ENCODE results near the gene KRTAP5-3. TPM values are rescaled to one million over a fixed set of nuclear protein-coding genes. Genes with fewer than 3 reads are reported as not detected.
A peak's percentile ranks its signal among the peaks of the same experiment; 100 is the strongest.

The KRTAP5-3 gene
- total and polyA plus RNA-seq, 12 donors, result not detected

- no peak overlapping the region for H3K4me3 ChIP-seq
- TF ChIP-seq CTCF (IDR thresholded peaks at IDR 0.05) (no peak), POLR2A (IDR thresholded peaks at IDR 0.05) (no peak)
- peak in 3 of 7 donors; percentile 17 to 52 (median 33) for DNase-seq
- H3K4me1 ChIP-seq (replicated peaks in 1 of 2), result peaks cover 16 to 25% of the 10 kb centered on the region in 2 donors
- no peaks in the 10 kb centered on the region for H3K9me3 ChIP-seq (replicated peaks in 1 of 3)
- peak overlapping the region in 2 of 5 donors; percentile 45 for H3K27ac ChIP-seq
- no peaks in the 10 kb centered on the region for H3K27me3 ChIP-seq
- no peaks in the 10 kb centered on the region for H3K36me3 ChIP-seq (replicated peaks in 1 of 2)
- intact Hi-C loops (cut with DNase I), result no loop called here
- WGBS, 4 donors, result 76 to 80% (median 78%) methylated on average over 10 to 29 of the region's 29 CpGs
Measured at GRCh38 chr11:1563697-1564534, 44.3 kb downstream of the KRTAP5-3 start.

- intact Hi-C loops (cut with DNase I), result no loop called here
- H3K4me3 ChIP-seq, result no peak overlapping the region
- H3K4me1 ChIP-seq (replicated peaks in 1 of 2), result peaks cover 23 to 32% of the 10 kb centered on the region in 2 donors
- H3K36me3 ChIP-seq (replicated peaks in 1 of 2), result no peaks in the 10 kb centered on the region
- H3K9me3 ChIP-seq (replicated peaks in 1 of 3), result no peaks in the 10 kb centered on the region
- DNase-seq, result peak in 1 of 7 donors; percentile 48
- H3K27me3 ChIP-seq, result no peaks in the 10 kb centered on the region
- no peak overlapping the region for H3K27ac ChIP-seq
- TF ChIP-seq POLR2A (IDR thresholded peaks at IDR 0.05) (no peak), CTCF (IDR thresholded peaks at IDR 0.05) (no peak)
- 72 to 83% (median 79%) methylated on average over 9 to 12 of the region's 12 CpGs for WGBS, 4 donors
Measured at GRCh38 chr11:1563149-1563638, 45.1 kb downstream of the KRTAP5-3 start.

- WGBS, 4 donors, result 86 to 96% (median 93%) methylated on average over 9 to 14 of the region's 14 CpGs
- TF ChIP-seq CTCF (IDR thresholded peaks at IDR 0.05) (no peak), POLR2A (IDR thresholded peaks at IDR 0.05) (no peak)
- Histone ChIP-seq H3K4me1 (replicated peaks in 1 of 2) (peaks cover 25 to 33% of the 10 kb centered on the region in 2 donors), H3K27ac (no peak overlapping the region), H3K9me3 (replicated peaks in 1 of 3) (no peaks in the 10 kb centered on the region), H3K27me3 (no peaks in the 10 kb centered on the region), H3K4me3 (no peak overlapping the region), H3K36me3 (replicated peaks in 1 of 2) (no peaks in the 10 kb centered on the region)
- DNase-seq, result peak in 1 of 7 donors; percentile 46
- intact Hi-C loops (cut with DNase I), result no loop called here
Measured at GRCh38 chr11:1562469-1563148, 45.7 kb downstream of the KRTAP5-3 start.

- no peak overlapping the region for H3K27ac ChIP-seq
- H3K4me1 ChIP-seq (replicated peaks in 1 of 2), result peaks cover 25 to 33% of the 10 kb centered on the region in 2 donors
- intact Hi-C loops (cut with DNase I), result no loop called here
- no peaks in the 10 kb centered on the region for H3K27me3 ChIP-seq
- H3K36me3 ChIP-seq (replicated peaks in 1 of 2), result no peaks in the 10 kb centered on the region
- TF ChIP-seq POLR2A (IDR thresholded peaks at IDR 0.05), result no peak
- TF ChIP-seq CTCF (IDR thresholded peaks at IDR 0.05), result no peak
- DNase-seq, result peak in 1 of 7 donors; percentile 6
- WGBS, 4 donors, result 78 to 84% (median 83%) methylated on average over 4 to 5 of the region's 5 CpGs; no CpG with 5 or more reads in 1 of the 4 donors
- no peak overlapping the region for H3K4me3 ChIP-seq
- no peaks in the 10 kb centered on the region for H3K9me3 ChIP-seq (replicated peaks in 1 of 3)
Measured at GRCh38 chr11:1561955-1562354, 46.3 kb downstream of the KRTAP5-3 start.

All from adrenal gland (tissue), 12 donors.